ENCODE data around the gene BEX2.

BEX2 gene

GRCh38 chrX:103275947-103276567, 34.7 kb downstream of the BEX2 start:
- no peak overlapping the region for H3K27ac ChIP-seq
- no peak for DNase-seq (ENCODE audit: low read depth, low spot score)

DNA sequence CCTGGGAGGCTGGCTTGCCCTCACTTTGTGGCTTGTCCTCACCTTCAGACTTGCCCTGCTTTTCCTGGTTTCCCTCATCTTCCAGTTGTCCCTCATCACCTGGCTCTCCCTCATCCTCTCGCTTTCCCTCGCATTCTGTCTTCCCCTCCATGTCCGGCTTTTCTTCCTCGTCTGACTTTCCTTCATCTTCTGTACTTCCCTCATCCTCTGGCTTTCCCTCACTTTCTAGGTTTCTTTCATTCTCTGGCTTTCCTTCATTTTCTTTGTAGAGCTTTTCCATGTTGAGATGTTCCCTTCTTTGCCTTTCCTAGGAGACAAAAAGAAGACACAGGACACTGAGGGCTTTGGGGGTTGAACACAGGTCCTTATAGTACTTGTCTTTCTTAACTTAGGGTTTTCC, 36.5 kb downstream of the BEX2 start:
- H3K27ac ChIP-seq, result no peak overlapping the region
- no peak for DNase-seq (ENCODE audit: low read depth, low spot score)
